Erythroblast (primary cell): Measurements from ENCODE around the gene PIGR.

Source experiments
- DNase-seq, 2 experiments: peaks; one replicate each; lab custom pipeline; 2025; lab: John Stamatoyannopoulos, UW
- GATA1 ChIP-seq: IDR thresholded peaks from 2 replicates; pipeline ENCODE4 v1.6.1; 2011; ENCODE audit warnings: low read depth, mild to moderate bottlenecking, control low read depth, low read length, moderate library complexity
- POLR2A ChIP-seq: IDR thresholded peaks from 2 replicates; pipeline ENCODE4 v1.6.1; 2011; ENCODE audit warnings: mild to moderate bottlenecking, low read length

Gene PIGR

GRCh38 chr1:206953626-206954025, 7.4 kb upstream of the PIGR start:
- no peak for DNase-seq
- TF ChIP-seq GATA1 (no peak), POLR2A (no peak)

GRCh38 chr1:206953126-206953525, 6.9 kb upstream of the PIGR start:
- DNase-seq = no peak
- TF ChIP-seq POLR2A (no peak), GATA1 (no peak)

GRCh38 chr1:206952171-206952570, 5.9 kb upstream of the PIGR start:
- TF ChIP-seq GATA1 (no peak), POLR2A (no peak)
- DNase-seq = no peak

- TF ChIP-seq POLR2A = no peak
- TF ChIP-seq GATA1 = no peak
- DNase-seq = no peak
Observed at GRCh38 chr1:206951318-206952100, 5.2 kb upstream of the PIGR start.

- DNase-seq = no peak
- TF ChIP-seq POLR2A (no peak), GATA1 (no peak)
Observed at GRCh38 chr1:206949641-206950040, 3.4 kb upstream of the PIGR start.

GRCh38 chr1:206949208-206949607, 2.9 kb upstream of the PIGR start:
- TF ChIP-seq POLR2A = no peak
- DNase-seq = no peak

- no peak for TF ChIP-seq GATA1
- no peak for TF ChIP-seq POLR2A
- no peak for DNase-seq
Observed at GRCh38 chr1:206947255-206947654, 989 bp upstream of the PIGR start.

- no peak for DNase-seq
- TF ChIP-seq POLR2A = no peak
- no peak for TF ChIP-seq GATA1
Observed at GRCh38 chr1:206945779-206946178, 487 bp downstream of the PIGR start.

GRCh38 chr1:206944703-206945102, 1.6 kb downstream of the PIGR start:
- DNase-seq = peak in 1 of 2 experiments; percentile 11
- TF ChIP-seq GATA1 = no peak
- no peak for TF ChIP-seq POLR2A

- no peak for TF ChIP-seq POLR2A
- TF ChIP-seq GATA1 = no peak
- peak; percentile 62 to 78 for DNase-seq
Observed at GRCh38 chr1:206941766-206942418, 4.4 kb downstream of the PIGR start.

GRCh38 chr1:206940588-206940936, 5.7 kb downstream of the PIGR start:
- TF ChIP-seq POLR2A (no peak), GATA1 (no peak)

GRCh38 chr1:206939841-206940587, 6.3 kb downstream of the PIGR start:
- TF ChIP-seq GATA1 = no peak
- TF ChIP-seq POLR2A = no peak
- no peak for DNase-seq

More at GRCh38 chr1:206940588-206940936, 5.7 kb downstream of the PIGR start:
- DNase-seq = no peak

GRCh38 chr1:206939131-206939530, 7.1 kb downstream of the PIGR start:
- DNase-seq = no peak
- TF ChIP-seq POLR2A (no peak), GATA1 (no peak)

GRCh38 chr1:206937425-206937824, 8.8 kb downstream of the PIGR start:
- no peak for DNase-seq
- TF ChIP-seq GATA1 (no peak), POLR2A (no peak)
